Measurements from ENCODE around the gene SPTY2D1. TPM values are rescaled to one million over a fixed set of nuclear protein-coding genes. Genes with fewer than 3 reads are reported as not detected.
A peak's percentile ranks its signal among the peaks of the same experiment; 100 is the strongest.

SPTY2D1 gene
- total and polyA plus RNA-seq, 12 donors: 1.9 to 18.8 (median 9.9) TPM

GRCh38 chr11:18614667-18615066, 19.5 kb downstream of the SPTY2D1 start:
- Histone ChIP-seq H3K27ac (peak overlapping the region in 1 of 10 donors; percentile 9), H3K27me3 (no peaks in the 10 kb centered on the region), H3K36me3 (peaks cover 0 to 69% (median 35%) of the 10 kb centered on the region in 9 donors), H3K4me3 (no peak overlapping the region), H3K4me1 (peaks cover 4 to 46% (median 18%) of the 10 kb centered on the region in 9 donors), H3K9me3 (no peaks in the 10 kb centered on the region)
- TF ChIP-seq CTCF (IDR thresholded peaks at IDR 0.05): no peak
- 92% methylated on average over 10 of the region's 10 CpGs for WGBS, 2 donors
- ATAC-seq (peak in 1 of 8 donors; percentile 34), DNase-seq (no peak)
- intact Hi-C loops (cut with DNase I): no loop called here

GRCh38 chr11:18612394-18612793, 21.7 kb downstream of the SPTY2D1 start:
- Histone ChIP-seq H3K36me3 (peaks cover 0 to 91% (median 43%) of the 10 kb centered on the region in 9 donors), H3K4me1 (peaks cover 0 to 23% (median 0%) of the 10 kb centered on the region in 9 donors), H3K4me3 (no peak overlapping the region), H3K27me3 (no peaks in the 10 kb centered on the region), H3K9me3 (no peaks in the 10 kb centered on the region), H3K27ac (no peak overlapping the region)
- no peak for DNase-seq
- no peak for ATAC-seq
- intact Hi-C loops (cut with DNase I): no loop called here
- 87 to 97% methylated on average over 4 of the region's 4 CpGs for WGBS, 2 donors
- TF ChIP-seq CTCF (IDR thresholded peaks at IDR 0.05): no peak

DNA sequence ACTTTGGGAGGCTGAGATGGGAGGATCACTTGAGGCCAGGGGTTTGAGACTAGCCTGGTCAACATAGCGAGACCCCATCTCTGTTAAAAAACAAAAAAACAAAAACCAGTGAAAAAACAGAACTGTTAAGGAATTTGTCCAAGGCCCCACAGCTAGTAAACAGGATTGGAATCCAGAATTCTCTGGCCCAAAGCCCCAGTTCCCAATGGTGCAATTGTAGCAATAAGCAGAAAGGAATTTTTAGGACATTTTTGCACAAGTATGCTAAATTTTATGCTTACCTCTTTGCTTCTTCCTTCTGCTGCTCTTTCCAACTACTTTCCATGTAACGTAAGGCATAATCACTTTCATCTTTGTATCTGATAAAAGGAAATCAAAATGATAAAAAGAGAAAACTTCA, 22.9 kb downstream of the SPTY2D1 start:
- DNase-seq (no peak), ATAC-seq (no peak)
- Histone ChIP-seq H3K36me3 (peaks cover 0 to 100% (median 43%) of the 10 kb centered on the region in 9 donors), H3K27me3 (no peaks in the 10 kb centered on the region), H3K27ac (no peak overlapping the region), H3K4me1 (peaks cover 0 to 11% (median 0%) of the 10 kb centered on the region in 9 donors), H3K4me3 (no peak overlapping the region), H3K9me3 (no peaks in the 10 kb centered on the region)
- intact Hi-C loops (cut with DNase I): no loop called here
- 91 to 94% methylated on average over 2 of the region's 2 CpGs for WGBS, 2 donors
- no peak for TF ChIP-seq CTCF (IDR thresholded peaks at IDR 0.05)

DNA sequence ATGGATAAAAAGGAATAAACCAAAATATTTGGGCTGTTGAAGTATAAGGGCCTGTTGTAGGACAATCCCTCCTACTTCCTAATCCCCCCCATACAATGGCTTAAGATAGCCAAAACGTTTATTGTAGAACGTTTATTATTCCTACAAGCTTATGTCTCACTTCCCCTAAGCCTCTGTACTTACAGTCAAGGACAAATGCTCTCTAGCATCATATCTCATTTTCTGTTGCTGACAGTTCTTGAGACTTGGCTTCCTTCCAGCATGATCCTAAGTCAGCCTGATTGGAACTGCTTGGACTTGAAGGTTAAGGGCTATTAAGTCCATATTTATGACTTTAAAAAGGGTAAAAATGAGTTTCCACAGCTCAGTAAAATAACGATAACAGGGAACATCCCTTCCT, 25.8 kb downstream of the SPTY2D1 start:
- no peaks in the 10 kb centered on the region for H3K9me3 ChIP-seq
- ATAC-seq (peak in 3 of 8 donors; percentile 33 to 78 (median 41)), DNase-seq (no peak)
- no peak for TF ChIP-seq CTCF (IDR thresholded peaks at IDR 0.05)
- H3K27ac ChIP-seq: peak overlapping the region in 4 of 10 donors; percentile 26 to 48 (median 36)
- peaks cover 0 to 91% (median 25%) of the 10 kb centered on the region in 9 donors for H3K36me3 ChIP-seq
- H3K4me1 ChIP-seq: peaks cover 0 to 5% (median 0%) of the 10 kb centered on the region in 9 donors
- intact Hi-C loops (cut with DNase I): no loop called here
- H3K4me3 ChIP-seq: no peak overlapping the region
- no peaks in the 10 kb centered on the region for H3K27me3 ChIP-seq
- 30 to 34% methylated on average over 3 of the region's 3 CpGs for WGBS, 2 donors

Measured in heart right ventricle (tissue), 16 donors.